D721Med (cell line): Measurements from ENCODE around the gene GLT6D1.

Experiments
- DNase-seq: peaks from one replicate; pipeline ENCODE4 v3.0.0; 2011; ENCODE audit warnings: low spot score; ENCODE audit not compliant: insufficient read length
- FAIRE-seq: peaks from 2 replicates; lab custom pipeline; 2011; peaks lifted over from hg19 to GRCh38; lab: Jason Lieb, UNC
- TF ChIP-seq, protein P1 (sequence below): IDR thresholded peaks from 2 replicates; pipeline ENCODE4 v1.5.1; 2012; ENCODE audit warnings: mild to moderate bottlenecking, control low read depth; ENCODE audit not compliant: insufficient read depth; ENCODE audit errors: missing control alignments

The GLT6D1 gene

DNA sequence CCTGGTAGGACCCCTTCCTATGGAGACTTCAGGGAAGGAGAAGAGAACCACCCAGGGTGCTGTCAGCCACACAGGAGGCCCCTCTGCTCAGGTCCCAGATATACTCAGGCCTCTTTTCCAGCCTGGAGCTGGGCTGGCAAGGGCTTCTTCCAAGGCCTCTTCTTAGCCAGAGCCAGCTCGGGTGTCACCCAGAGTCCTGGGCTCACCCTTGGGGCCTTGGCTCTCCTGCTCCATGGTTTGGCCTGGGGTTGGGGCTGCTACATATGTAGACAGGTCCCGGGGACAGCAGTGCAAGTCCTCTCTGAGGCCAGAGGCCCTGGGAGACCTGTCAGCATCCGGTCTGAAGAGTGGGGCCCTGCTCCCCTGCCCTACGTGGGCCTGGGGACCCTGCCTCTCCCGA is 55.0 kb downstream of the GLT6D1 start:
- FAIRE-seq (no peak), DNase-seq (no peak)
- TF ChIP-seq, protein P1, sequence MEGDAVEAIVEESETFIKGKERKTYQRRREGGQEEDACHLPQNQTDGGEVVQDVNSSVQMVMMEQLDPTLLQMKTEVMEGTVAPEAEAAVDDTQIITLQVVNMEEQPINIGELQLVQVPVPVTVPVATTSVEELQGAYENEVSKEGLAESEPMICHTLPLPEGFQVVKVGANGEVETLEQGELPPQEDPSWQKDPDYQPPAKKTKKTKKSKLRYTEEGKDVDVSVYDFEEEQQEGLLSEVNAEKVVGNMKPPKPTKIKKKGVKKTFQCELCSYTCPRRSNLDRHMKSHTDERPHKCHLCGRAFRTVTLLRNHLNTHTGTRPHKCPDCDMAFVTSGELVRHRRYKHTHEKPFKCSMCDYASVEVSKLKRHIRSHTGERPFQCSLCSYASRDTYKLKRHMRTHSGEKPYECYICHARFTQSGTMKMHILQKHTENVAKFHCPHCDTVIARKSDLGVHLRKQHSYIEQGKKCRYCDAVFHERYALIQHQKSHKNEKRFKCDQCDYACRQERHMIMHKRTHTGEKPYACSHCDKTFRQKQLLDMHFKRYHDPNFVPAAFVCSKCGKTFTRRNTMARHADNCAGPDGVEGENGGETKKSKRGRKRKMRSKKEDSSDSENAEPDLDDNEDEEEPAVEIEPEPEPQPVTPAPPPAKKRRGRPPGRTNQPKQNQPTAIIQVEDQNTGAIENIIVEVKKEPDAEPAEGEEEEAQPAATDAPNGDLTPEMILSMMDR: no peak

DNA sequence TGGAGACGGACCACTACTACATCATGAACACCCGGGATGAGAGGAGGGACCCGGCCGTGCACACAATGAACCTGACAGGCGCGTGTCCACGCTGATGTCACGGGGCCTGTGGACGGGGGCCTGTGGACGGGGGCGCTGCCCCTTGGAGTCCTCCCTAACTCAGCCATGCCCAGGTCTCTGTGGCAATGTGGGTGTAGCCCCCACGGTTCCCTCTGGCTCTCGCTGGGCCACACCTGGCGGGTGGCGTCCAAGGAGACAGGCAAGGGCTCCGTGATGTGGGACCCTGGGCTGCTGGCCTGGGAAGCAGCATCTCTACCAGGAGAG is 55.7 kb downstream of the GLT6D1 start:
- FAIRE-seq: no peak
- DNase-seq: no peak
- TF ChIP-seq, protein P1: no peak

DNA sequence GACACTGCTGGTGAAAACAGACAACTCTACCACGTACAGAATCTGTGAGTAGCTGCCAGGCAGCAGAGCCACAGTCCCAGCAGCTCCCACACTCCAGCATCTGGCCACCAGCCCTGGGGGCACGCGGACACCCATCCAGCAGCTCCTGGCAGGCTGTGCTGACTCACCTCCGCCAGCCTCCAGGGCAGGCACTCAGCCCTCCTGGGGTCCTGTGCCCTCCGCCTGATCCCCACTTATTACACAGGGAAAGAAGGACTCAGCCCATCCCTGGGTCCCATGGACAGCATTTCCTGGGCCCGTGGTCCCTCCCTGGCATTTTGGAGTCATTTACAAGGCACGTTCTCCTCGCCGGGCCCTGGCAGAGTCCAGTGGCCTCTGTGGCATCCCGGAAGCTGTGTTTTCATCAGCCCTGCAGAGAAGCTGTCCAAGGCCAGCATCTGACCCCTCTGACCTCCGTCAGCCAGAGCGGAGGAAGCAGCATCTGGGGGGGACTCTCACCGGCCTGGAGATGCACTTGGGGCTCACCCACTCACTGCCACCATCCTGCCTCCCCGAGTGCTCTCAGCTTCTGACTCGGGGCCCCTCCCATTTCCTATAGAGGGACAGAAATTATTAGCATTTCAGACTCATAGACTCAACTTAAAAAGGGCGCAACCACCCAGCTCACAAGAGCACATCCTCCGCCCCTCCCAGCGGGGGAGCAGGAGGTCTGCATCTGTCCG is 56.2 kb downstream of the GLT6D1 start:
- FAIRE-seq (no peak), DNase-seq (no peak)
- TF ChIP-seq, protein P1: no peak

DNA sequence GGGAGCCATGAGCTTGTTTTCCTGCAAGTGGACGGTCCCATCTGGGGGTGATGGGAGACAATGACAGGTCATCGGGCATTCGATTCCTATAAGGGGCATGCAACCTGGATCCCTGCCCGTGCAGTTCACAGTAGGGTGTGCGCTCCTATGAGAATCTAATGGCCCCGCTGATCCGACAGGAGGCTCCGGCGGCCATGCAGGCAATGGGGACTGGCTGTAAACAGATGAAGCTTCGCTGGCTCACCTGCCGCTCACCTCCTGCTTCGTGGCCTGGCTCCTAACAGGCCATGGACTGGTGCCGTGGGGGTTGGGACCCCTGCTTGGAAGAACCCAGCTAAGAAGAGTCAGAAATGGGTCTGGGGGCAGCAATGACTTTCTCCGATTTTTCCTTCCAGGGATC is 56.8 kb downstream of the GLT6D1 start:
- TF ChIP-seq, protein P1: no peak
- DNase-seq (no peak), FAIRE-seq (no peak)

DNA sequence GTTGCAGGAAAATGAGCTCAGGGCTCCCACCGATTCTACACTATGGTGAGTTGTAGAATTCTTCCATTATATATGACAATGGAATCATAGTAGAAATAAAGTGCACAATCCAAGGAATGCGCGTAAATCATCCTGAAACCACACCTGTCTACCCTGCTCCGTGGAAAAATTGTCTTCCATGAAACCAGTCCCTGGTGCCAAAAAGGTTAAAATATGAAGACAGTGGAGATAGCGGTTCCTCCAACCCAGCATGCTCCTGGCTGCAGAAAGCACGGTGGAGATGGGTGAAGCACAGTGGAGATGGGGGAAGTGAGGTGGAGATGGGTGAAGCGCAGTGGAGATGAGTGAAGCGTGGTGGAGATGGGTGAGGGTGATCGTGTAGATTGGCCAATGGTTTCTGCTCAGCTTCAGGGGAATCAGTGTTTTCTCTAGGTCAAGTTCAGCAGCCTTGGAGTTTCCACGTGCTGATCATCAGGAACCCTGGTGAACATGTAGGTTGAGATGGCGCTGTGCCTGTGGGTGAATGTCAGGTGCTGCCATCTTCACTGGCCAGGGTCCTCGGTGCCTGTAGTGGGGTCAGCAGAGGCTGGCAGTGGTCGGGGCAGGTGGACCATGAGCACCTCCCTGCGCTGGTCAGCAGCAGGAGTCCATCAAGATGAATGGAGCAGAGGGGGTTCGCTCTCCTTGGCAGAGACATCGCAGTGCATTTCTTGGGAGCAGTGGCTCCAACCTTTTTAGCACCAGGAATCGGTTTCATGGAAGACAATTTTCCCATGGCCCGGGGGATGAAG is 57.5 kb downstream of the GLT6D1 start:
- DNase-seq (no peak), FAIRE-seq (no peak)
- TF ChIP-seq, protein P1: no peak

DNA sequence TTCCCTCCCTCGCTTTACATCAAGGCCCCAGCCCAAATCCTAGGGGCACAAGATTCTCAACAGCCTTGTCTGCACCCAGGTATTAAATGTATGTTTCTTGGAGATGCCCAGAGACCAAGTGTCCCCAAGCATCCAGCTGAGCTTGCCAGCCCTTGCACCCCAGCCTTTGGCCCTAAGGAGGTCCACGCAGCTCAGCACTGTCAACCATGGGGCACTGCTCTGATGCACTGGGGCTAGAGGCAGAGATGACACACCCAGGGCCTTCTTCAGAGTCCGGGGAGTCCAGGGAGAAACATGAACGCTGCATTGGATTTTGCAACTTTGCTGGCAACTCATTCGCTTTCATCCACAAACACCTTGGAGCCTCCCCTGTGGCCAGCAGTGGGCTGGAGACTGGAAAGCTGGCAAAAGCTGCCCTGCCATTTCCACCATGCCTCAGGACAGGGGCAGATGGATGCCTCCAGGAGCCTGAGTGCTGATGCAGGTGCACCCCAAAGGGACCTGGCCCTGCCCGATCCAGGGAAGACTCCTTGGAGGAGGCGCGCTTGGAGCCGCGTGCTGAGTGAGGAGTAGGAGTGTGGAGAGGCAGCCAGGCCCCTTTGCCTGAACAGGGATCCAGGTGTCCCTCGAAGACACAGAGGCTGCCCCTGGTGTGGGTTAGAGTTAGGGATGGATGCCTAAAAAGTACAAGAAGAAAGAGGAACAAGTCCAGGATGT is 58.5 kb downstream of the GLT6D1 start:
- FAIRE-seq: no peak
- DNase-seq: no peak
- TF ChIP-seq, protein P1: no peak
